GM12872 (cell line): Measurements from ENCODE around the gene GPRIN3.
A peak's percentile ranks its signal among the peaks of the same experiment; 100 is the strongest.

Experiments
- CTCF ChIP-seq: IDR thresholded peaks from 3 replicates; pipeline ENCODE4 v1.5.1; 2011; ENCODE audit warnings: low read depth, mild to moderate bottlenecking, low read length, moderate library complexity; ENCODE audit not compliant: insufficient read depth

GPRIN3 gene

DNA sequence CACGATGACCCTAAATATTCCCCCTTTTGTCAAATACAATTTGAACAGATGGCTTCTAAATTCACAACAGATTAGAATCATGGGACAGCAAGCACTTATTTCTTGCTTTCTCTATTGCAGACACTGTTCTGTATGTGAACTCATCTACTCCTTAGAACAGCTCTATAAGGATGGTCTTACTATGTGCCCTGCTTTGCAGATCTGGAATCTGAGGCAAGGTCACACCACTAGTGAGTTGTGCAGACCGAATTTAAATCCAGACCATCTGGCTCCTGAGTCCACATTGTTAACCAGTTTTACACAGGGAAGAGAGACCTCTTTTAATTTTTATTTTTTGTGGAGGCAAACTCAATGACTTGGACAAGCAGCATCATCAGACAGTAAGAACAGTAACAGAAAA is 50.2 kb downstream of the GPRIN3 start:
- TF ChIP-seq CTCF = no peak

- TF ChIP-seq CTCF = no peak
Measured at GRCh38 chr4:89256203-89256800, 51.3 kb downstream of the GPRIN3 start.

GRCh38 chr4:89254847-89255246 is 52.8 kb downstream of the GPRIN3 start:
- peak; percentile 81 for TF ChIP-seq CTCF

DNA sequence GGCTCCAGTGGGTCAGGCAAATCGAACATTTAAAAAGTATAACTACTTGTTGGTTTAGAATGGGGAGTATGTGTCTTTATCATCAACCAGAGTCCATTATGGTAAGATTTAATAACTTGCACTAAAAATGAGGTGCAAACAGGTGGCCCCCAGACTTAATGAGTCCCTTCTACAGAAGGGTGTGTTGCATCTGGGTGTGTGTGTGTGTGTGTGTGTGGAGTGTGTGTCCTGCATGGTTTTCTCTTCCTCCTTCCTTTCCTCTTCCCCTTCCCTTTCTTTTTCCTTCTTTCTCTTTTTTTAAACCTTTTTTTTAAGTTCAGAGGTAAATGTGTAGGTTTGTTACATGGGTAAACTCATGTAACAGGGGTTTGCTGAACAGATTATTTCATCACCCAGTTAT is 53.7 kb downstream of the GPRIN3 start:
- TF ChIP-seq CTCF = no peak

- no peak for TF ChIP-seq CTCF
Measured at GRCh38 chr4:89253311-89253710, 54.3 kb downstream of the GPRIN3 start.

- no peak for TF ChIP-seq CTCF
Measured at GRCh38 chr4:89251396-89251795, 56.2 kb downstream of the GPRIN3 start.

DNA sequence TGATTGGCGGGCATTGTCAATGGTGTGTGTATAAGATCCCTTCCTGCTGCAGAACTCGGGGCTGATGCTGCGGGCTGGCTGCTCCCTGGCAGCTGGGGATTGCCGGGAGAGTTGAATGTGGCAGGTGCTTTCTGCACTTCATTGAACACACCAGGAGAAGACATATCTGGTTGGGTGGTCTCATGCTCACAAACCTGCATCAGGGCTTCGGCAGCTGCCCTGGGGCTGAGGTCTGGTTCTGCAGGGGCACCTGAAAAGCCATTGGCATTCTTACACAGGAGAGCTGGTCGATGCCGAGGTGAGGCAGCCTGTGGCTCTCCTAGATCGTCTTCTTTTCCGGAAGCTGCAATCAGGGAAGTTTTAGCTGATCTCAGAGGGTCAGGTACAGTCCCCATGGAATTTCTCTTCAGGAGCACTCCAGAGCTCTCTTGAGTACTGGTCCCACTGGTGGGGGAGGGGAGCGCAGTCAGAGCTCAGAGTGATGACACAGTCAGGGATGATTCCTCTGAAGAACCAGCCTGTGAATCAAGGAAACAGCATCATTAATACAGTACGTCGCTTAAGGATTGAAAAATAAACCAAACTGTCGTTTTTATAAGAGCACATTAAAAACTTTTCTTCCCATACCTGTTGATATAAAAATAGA is 57.8 kb downstream of the GPRIN3 start:
- no peak for TF ChIP-seq CTCF
